ENCODE results near the gene FAM53C.
A peak's percentile ranks its signal among the peaks of the same experiment; 100 is the strongest.
"Not testable (repeated sequence)": the region's sequence is repeated elsewhere in the genome, so short reads cannot be mapped to it uniquely, and the experiment has no call there.

The FAM53C gene

DNA sequence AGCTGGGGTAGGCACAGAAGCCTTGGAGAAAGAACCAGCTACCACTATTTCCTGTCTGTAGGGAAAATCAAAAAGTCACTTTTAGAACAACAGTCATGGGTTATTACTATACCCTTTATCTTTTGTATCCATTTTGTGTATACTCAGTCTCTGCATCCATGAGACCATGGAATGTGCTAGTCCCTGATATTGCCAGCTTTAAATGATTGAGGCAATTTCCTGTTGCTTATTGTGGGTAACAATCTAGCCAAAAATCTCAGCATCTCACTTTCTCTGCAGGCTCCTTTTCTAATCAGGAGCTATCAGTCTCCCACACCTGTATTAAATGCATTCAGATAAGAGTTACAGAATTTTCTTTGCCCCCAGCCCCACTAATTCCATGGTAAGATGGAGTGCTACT, 13.5 kb downstream of the FAM53C start:
- no peak for DNase-seq

DNA sequence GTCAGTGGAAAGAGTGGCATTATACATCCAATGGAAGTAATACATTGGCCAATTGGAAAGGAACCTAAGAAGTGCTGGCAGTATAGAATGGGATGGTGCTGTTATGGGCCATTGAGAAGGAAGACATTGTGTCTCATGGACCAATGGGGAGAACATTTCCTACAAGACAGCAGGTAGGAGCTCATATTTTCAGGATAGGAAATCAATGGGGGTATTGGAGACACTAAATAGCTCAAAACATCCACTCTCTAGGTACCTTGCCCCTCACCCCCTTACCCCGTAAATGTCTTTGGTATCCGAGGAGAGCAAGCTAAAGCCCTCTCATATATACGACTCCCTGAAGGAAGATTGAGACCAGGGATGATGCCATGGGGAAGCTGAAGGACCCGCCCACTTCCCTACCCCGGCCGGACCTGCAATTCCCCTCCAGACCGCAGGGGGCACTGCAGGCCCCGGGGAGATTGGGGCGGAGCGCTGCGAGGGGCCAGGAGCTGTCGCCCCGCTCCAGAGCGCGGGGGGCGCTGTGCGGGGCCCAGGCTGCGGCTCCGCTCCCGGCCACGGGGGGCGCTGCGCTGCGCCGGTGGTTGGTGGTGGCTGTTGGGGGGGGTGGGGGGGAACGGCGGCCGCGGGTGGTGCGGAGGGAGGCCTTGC, 14.1 kb downstream of the FAM53C start, which contains the start of gene KDM3B:
Gene KDM3B, plus strand, starts transcription at position 615 of the 651 bp plus-strand sequence. CDS start 111 bp downstream, outside the sequence.
- peak; percentile 73 for DNase-seq

DNA sequence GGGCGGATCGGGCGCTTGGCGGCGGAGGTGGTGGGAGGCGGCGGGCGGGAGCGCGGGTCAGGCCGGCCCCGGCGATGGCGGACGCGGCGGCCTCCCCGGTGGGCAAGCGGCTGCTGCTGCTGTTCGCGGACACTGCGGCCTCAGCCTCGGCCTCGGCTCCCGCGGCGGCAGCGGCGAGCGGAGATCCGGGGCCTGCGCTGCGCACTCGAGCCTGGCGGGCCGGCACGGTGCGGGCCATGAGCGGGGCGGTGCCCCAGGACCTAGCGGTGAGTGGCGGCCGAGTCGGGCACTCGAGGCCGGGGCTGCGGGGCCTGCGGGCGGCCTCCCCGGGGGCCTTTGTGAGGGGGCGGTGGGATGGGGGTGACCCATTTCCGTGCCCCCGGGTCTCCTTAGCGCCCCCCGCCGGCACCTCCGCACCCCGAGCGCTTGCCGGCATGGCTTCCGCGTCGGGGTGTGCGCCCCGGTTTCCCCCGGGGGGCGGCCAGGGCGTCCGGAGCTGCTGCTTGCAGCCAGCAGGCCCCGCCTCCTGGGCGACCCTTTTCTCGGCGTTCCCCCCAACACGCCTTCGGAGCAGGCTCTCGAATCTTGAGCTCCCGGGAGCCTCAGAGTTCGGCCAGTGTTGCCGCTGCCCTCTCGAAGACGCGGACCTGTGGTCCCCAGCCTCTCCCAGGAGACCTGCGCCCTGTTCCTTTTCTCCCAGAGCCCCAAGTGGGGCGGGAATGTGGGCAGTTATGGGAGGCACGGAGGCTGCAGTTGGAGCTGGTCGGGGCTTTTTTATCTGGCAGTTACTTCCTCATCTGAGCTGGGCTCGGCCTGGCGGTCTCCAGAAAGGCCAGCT, 14.9 kb downstream of the FAM53C start:
- DNase-seq, result peak; percentile 59

DNA sequence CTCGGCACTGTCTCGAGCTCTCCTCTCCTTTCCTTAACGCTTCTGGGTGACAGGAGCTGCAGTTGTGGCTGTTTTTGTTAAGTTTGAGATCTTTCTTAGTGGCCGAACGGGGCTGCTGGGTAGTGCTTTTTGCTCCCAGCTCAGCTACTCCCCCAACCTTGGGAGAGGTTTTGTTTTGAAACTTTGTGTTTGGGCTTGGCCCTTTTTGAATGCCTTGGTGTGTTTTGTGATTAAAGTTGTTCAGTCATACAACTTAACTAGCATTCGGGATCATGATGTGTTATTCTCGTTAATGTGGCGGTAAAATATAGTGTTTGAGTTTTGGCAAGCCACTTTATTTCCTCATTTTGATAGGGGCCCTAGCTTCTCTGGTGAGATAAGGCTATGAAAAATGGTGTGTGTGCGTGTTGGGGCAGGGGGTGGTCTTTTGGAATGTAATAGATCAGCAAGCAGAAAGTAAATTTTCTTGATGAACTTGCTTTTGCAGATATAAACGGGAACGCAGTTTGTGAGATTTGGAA, 15.6 kb downstream of the FAM53C start:
- no peak for DNase-seq

DNA sequence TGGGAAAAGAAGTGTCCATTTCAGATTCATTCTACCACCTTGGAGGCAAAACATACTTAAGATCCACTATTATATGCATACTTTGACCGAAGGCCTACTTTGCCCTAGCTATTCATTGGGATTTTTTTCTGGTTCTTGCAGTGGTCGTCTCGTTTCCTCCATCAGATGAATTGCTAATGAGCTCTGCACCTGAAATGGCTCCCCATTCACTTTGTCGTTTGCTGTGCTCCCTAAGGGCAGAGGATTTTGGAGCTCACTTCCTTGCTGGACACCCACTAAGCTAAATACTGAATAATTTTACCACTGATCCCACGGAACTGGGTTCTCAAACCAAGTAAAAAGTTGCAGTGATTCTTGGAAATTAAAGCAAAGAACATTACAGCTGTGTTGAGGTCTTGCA, 16.3 kb downstream of the FAM53C start:
- no peak for DNase-seq

DNA sequence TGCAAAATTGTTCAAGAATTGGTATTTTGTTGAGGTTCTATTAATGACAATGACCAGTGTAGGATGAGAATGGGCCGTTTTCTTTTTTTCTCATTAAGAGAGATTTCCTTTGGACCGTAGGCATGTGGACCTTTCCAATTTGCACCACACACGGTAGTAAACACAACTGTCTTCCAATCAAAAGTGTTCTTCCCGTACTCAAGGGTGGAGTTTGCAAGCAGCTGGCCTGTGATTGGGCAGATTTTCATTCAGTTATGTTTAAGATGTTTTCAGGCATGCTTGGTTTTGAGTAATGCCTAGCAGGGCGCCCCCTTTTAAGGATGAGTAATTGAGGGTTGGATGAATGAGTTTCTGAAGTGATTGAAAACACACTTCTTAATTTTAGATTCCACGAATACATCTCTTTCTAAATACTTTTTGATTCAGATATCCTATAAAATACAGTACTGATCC, 16.9 kb downstream of the FAM53C start:
- DNase-seq, result peak; percentile 45

DNA sequence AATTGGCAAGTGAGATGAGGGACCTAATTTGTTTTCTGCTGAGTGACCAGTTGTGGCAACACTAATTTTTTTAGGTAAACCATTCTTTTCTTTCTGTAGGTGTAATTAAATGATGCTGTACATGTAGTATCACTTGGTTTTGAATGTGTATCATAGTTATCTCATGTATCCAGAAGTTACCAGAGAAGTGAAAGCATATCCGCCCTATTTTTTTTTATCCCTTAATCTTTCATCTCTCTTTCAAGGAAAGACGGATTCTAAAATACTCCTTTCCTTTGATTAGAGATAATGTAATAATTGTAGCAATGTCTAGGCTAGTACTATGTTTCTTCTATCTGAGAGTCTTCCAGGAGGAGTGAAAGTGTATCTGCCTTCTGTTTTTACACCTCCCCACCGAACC, 21.6 kb downstream of the FAM53C start:
- DNase-seq, result no peak

DNA sequence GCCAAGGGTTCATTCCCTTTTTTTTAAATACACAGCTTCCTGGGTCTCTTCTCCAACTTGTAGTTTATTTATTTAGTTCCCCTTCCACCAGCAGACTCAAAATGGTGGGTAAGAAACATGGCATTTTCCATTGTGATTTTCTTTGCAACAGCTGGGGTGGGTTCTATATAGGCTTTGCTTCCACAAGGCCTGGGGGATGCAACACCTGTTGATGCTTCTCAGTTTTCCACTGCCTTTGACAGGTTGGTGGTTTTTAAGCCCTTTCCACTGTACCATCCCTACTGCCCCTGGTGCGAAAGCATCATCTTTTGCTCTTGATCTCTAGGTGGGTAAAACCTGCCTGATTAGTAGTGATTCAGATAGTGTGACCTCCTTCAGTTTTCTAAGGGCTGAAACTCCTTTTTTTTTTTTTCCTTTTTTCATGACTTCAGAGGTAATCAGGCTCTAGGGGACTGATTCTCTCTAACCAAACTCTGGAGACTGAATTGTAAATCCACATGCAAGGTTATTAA, 22.9 kb downstream of the FAM53C start:
- no peak for DNase-seq

DNA sequence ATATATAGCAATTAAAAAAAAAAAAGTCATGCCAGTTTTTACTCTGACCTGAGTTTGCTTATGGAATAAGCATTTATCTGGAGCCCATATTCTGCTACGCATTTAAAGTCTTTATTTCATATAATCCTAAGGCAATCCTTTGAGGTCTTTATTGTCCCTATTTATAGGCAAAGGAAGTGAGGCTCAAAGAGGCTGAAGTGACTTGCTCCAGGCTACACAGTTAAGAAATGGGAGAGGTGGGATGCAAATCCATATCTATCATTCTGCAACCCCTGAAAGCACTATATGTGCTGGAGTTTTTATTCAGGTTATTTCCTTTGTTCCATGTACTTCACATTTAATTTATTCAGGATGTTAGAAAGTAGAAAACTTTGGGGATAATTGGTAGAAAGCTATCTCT, 26.5 kb downstream of the FAM53C start:
- DNase-seq, result no peak

DNA sequence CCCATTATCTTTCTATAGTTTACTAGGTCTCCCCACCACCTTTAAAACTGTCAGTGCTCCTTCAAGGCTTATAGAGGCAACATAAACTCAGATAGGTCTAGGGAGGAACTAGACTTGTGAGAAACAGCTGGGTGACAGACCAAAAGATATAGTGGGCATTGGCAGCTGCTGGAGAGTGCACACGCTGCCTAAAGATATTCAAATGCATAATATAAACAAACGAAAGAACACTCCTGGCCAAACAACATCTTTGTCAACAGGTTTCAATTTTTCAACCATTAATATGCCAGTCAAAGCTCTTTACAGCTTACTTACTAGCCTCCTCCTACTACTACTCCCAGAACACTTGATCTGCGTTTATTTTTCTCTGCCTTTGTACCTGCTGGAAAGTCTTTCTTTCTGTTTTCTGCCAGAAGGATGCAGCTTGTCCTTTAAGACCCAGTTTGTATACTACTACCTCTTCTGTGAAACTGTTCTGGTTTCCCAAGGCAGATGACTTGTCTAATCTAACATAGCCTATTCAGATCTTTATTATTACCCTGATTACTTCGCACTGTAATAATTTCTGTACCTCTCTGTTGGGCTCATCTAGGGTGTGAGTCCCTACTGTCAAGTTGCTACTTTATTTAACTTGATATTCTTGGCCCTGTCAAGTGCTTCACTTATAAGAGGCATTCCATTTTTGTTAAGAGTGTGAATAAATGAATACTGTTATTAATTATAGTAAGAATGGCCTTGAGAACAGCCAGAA, 28.7 kb downstream of the FAM53C start:
- no peak for DNase-seq

DNA sequence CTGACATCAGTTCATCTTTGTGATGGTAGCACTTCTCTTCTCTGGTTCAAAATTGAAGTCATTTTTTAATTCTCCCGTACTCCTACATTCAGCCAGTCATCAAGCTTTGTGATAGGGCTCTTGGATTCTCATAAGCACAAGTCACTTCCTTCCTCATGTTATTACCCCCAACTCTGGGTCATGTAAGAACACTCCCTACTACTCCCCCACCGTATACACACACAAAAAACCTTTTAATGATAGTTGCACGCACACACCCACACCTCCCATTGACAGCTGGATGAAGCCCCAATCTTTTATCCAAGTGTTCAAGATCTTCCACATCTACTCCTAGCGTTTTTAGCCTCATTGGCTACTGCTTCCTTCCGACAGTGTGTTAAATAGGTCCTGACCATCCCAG, 31.2 kb downstream of the FAM53C start:
- DNase-seq, result no peak

DNA sequence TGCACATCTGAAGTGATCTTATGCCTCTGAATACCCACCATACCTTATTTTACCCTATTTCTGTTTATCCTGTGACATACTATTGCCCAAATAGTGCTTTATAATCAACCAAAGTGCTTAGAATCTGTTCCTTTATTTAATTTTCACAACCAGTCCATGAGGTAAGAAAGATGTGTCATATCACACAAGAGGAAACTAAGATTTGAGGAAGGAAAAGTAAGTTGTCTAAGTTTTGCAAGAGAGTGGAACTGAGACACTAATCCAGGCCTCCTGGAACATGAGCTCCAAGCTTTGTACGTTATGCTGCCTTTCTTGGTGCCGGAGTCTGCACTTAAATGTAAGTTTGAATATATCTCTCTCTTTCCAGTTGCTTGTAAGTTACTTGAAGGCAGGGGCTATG, 31.6 kb downstream of the FAM53C start:
- DNase-seq, result no peak

DNA sequence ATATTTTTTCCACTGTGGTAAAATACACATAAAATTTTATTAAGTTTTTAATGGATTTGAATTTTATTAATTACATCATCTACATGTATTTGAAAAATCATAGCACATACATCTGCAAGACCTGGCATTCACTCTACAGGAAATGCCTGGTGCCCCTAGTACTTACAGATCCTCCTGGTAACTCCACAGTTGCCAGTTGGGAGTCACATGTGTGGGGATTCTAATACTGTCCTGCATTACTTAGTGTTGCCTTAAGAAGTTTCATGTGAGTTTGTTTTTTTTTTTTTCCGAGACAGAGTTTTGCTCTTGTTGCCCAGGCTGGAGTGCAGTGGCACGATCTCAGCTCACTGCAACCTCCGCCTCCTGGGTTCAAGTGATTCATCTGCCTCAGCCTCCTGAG, 32.5 kb downstream of the FAM53C start:
- DNase-seq, result no peak

DNA sequence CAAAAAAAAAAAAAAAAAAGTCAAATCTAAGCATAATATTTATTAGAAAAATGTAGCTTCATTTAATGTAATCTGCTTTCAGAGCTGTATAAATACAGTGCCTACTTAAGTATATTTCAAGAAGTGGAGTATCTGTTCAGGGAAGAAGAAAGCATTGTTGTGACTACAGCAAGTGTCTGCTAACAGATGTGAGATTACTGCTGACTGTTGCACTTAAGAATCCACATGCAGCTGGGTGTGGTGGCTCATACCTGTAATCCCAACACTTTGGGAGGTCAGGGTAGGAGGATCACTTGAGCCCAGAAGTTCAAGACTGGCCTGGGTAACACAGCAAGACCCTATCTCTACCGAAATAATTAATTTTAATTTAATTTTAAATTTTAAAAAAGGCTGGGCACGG, 33.4 kb downstream of the FAM53C start:
- no peak for DNase-seq

DNA sequence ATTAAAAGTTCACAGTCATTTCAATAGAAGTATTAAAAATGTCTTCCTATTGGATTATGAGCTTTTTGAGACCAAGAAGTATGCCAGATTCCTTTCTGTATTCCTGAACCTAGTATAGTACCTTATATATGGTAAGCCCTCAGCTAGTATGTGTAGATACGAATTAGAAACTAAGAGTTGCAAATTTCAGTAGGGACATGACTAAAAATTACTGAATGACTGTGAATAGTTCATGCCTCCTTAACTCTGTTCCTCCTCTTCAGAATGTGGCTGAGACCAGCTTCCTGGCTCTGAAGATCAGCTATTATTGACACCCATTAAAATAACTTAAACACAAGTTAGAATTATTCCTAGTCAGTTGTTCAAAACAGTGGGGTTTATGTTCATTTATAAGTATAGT, 34.2 kb downstream of the FAM53C start:
- no peak for DNase-seq

DNA sequence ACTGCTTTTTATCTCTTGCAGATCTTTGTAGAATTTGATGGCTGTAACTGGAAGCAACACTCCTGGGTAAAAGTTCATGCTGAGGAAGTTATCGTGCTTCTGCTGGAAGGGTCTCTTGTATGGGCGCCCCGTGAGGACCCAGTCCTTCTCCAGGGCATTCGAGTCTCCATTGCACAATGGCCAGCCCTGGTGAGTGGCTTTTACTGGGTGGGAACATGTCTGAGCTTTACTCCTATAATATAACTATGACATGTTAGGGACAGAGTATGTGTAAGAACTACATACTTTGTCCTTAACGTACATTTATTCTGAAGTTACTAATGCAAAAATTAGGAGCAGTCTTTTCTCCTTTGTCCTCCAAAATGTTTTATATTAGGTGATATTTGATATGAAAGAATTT, 34.6 kb downstream of the FAM53C start:
- DNase-seq, result no peak

DNA sequence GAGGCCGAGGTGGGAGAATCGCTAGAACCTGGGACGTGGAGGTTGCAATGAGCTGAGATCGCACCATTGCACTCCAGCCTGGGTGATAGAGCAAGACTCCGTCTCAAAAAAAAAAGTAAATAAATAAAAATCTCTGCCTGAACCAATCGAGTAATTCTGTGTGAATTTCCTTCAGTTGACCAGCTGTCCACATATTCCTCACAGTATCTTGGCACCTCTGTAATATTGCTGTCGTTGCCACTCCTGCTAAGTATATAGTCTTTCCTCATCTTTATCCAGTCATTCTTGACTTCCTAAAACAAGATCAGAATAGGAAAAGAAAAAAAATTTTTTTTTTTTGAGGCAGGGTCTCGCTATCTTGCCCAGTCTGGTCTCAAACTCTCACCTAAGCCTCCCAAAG, 44.3 kb downstream of the FAM53C start:
- DNase-seq, result no peak

DNA sequence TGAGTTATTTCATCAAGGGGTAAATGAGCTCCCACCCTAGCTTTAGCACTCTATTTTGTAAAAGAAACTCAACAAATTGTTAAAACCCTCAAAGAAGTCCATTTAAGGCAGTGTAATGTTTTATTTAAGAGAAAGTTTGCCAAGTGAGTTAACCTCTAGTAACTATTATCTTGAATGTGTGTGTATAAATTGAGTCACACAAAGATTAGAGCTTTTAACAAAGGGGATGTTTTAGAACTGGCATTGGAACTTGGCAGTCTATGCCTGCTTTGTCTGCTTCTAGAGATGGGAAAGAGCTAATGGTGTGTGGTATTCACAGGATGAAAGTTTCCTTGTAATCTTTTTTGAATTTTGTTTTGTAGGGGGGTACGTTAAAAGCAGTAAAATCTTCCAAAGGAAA, 47.6 kb downstream of the FAM53C start:
- no peak for DNase-seq

DNA sequence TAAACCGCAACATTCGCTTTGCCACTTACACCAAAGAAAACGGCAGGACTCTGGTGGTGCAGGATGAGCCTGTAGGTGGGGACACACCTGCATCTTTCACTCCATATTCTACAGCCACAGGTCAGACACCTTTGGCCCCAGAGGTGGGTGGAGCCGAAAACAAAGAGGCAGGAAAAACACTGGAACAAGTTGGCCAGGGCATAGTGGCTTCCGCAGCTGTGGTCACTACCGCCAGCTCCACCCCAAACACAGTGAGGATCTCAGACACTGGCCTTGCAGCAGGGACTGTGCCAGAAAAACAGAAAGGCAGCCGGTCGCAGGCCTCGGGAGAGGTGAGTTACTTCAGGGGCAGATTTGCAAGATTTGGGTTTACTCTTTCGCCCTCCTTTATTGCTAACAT, 48.2 kb downstream of the FAM53C start:
- DNase-seq, result no peak

DNA sequence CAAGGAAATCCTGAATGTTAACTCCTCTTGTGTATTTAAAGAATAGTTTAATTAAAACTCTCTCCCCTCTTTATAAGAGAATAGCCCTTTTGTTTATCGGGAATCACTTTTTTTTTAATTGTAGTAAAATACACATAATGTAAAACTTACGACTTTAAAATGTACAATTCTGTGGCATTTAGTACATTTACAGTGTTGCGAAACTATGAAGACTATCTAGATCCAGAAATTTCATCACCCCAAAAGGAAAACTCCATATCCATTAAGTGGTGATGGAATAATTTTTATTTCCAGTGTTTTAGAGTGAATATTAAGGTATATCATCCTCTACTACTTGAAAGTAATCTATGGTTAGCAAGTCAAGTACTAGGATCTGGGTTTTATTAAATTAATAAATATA, 51.3 kb downstream of the FAM53C start:
- no peak for DNase-seq

DNA sequence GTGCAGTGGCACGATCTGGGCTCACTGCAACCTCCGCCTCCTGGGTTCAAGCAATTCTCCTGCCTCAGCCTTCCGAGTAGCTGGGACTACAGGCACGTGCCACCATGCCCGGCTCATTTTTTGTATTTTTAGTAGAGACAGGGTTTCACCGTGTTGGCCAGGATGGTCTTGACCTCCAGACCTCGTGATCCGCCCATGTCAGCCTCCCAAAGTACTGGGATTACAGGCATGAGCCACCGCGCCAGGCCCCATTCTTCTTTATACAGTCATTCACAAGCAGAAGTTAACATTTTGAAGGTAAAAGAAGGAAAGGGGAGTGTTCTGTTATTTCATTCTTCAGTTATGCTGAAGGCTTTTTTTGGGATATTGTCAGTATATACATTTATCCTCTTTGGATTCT, 51.8 kb downstream of the FAM53C start:
- DNase-seq, result not testable (repeated sequence)

DNA sequence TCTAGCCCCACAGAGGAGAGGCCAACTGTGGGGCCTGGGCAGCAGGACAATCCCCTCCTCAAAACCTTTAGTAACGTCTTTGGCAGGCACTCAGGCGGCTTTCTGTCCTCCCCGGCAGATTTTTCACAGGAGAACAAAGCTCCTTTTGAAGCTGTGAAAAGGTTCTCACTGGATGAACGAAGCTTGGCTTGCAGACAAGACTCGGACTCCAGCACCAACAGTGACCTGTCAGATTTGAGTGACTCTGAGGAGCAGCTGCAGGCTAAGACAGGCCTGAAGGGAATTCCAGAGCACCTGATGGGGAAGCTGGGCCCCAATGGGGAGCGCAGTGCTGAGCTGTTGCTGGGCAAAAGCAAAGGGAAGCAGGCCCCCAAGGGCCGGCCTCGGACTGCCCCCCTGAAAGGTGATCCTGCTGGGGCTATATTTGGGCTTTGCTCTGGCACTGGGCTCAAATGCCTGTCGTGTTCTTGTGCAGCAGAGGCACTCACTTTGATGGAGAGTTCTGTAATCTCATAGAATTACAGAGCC, 53.9 kb downstream of the FAM53C start:
- no peak for DNase-seq

Data from NCI-H748 treated with DMSO at 0.1 percent for 48 hours (cell line).